EL (cell line): ENCODE data around the gene CD38.

Source experiments
- DNase-seq: peaks from one replicate; pipeline ENCODE4 v3.0.0-alpha.2; 2016

The CD38 gene

DNA sequence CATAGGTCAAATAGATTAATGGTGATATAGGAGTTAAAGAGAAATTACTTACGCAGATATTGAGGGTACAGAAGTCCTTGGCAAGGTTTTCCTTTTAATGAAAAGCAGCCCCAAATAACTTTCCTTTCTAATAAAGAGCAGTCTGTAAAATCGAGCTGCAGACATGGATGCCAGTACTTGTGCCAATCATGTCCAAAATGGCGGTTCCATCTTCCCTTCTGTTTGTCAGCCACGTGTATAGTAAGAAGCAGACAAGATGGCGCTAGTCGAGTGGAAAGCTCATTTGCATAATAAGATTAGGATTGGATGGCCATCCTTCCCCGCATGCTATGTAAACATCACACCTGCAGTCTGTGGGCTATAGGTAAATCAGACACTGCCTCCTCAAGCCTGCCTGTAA is 92.0 kb downstream of the CD38 start:
- DNase-seq: no peak

GRCh38 chr4:15870921-15871664 is 93.0 kb downstream of the CD38 start:
- DNase-seq: no peak

- no peak for DNase-seq
These were observed 95.0 kb downstream of the CD38 start for GRCh38 chr4:15873117-15873516.

GRCh38 chr4:15874671-15875070 is 96.5 kb downstream of the CD38 start:
- no peak for DNase-seq

DNA sequence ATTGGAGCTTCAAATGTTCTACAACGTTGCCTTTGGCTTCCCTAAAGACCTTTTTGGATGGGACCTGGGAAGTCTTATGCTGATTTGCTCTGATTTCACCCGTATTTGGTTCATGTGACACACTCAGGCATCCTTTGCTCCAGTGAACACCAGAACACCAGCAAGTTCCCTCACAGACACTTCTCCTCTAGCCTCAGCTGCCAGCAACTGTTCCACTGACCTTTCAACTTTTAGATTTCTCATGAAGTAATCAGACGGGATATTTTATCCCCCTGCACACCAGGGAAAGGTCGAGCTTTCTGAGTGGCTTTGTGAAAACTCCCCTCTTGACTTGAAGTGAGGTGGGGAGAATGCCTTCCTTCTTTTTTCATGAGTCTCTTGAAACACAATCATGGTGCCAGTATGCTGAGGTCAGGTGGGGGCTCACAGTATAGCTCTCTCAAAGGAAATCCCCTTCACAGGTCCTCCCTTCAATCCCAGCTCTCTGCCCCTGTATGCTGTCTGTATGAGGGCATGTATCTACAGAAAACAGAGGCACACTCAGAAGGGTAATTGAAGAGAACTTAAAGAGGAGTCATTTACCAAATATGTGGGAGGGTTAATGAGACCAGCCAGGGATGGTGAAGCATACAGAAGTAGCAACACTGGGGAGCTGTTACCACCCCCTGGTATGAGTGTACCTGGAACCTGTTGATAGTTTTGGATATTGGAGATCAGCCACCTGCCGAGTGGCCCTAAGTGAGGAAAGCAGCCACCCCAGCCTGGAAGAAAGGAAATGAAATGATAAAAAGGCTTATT is 97.7 kb downstream of the CD38 start:
- no peak for DNase-seq

DNA sequence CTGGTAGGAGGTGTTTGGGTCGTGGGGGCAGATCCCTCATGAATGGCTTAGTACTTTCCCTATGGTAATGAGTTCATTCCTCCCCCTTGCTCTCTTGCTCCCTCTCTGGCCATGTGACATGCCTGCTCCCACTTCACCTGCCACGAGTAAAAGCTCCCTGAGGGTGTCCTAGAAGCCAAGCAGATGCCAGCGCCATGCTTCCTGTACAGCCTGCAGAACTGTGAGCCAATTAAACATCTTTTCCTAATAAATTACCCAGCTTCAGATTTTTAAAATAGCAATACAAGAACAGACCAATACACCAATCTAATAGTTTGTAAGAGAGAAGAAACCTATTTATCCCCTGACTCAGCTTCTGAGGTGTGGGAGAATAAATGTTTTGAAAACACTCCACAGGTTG is 99.9 kb downstream of the CD38 start:
- DNase-seq: no peak

- DNase-seq: no peak
These were observed 103.7 kb downstream of the CD38 start for GRCh38 chr4:15881820-15882219.

- DNase-seq: peak; percentile 68
These were observed 104.6 kb downstream of the CD38 start for GRCh38 chr4:15882675-15883086.

DNA sequence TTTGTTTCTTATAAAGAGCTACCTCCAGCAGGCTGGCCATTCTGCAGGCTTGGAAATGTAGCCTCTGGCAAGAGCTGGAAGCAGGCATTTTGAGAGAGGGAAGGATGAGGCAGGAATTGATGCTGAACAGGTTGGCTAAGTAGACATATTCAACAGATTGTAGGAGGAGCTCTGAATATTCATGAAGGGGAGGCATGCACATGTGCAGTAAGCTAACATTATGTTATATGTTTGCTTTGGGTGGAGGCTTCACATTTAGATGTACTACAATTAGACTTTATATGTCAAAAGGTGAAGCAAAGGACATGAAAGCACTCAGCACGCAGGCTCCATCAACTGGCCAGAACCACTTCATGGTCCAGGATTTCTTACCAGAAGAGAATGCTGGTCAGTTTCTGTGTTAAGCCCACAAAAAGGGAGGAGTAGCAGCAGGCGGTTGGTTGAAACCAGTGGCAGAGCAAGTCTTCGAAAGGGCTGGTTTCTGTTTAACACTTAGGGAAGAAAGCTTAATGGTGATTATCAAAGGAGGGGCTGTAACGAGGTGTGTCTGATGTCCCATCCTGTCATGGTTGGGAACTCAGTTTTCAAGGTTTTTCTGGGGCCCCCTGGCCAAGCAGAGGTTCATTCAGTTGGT is 105.6 kb downstream of the CD38 start:
- no peak for DNase-seq

DNA sequence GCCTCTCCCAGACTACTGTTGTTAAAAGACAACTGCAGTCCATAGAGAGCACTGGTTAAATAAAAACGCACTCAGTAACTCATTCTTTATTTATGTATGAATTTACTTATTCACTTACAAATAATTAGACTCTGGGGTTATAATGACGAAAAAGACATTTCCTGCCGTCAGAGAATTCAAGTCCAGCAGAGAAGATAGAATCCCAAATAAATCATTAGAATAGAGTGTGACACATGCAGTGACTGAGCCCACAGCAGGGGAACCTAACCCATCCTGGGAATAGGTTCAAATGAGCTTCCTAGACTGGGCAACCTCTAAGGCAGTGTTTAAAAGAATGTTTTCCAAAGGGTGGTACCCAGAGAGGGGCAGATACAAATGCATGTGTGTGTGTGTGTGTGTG is 106.5 kb downstream of the CD38 start:
- no peak for DNase-seq

DNA sequence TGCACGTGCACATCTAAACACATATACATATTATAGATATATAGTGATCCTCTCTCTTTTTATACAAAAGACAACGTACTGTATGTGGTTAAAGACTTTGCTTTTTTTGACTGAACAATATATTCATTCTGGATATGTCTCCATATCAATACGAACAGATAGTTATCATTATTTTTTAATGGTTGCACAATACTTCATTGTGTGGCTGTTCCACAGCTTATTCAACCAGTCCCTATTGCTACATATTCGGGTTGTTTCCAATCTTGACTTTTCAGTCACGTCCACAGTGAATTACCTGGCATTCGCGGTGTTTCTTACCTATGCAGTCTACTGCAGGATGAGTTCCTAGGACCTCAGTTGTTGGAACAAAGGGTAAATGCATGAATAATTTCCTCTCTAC is 107.3 kb downstream of the CD38 start:
- no peak for DNase-seq

DNA sequence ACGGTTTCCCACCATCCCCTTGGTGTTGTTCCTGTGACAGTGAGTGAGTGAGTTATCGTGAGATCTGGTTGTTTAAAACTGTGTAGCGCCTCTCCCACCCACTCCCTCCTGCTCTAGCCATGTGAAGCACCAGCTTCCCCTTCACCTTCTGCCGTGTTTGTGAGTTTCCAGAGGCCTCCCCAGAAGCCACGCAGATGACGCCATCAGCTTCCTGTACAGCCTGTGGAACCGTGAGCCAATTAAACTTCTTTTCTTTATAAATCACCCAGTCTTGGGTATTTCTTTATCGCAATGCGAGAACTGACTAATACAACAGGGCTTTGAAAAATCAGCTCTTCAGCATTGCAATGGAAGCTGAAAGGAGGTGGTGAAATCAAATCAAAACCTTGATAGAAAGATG is 110.4 kb downstream of the CD38 start:
- no peak for DNase-seq

DNA sequence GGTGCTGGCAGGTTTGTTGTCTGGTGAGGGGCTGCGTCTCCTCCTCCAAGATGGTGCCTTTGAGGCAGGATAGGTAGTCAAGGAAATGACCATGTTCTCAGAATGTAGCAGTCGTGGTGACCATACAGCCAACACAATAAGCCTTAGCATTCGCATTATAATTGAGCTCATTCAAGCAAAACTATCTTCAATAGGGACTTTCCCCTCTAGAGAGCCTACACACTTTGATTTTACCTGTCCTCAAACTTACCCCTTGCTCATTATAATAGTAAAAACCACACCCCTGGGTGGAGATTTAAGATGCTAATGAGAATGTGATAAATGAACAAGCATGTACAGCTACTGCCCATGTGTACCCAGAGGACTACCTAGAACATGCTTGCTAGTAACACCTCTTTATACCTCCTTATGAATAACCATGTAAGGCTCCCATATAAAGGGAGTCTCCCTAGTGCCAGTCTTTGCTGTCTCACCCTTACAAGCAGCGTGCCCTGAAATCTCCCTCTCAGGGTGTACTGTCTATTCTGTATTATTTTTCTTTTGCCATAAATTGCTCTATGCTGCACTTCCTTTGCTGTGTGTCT is 112.2 kb downstream of the CD38 start:
- DNase-seq: no peak

- no peak for DNase-seq
These were observed 113.2 kb downstream of the CD38 start for GRCh38 chr4:15891312-15891711.

- peak; percentile 94 for DNase-seq
These were observed 115.8 kb downstream of the CD38 start for GRCh38 chr4:15893962-15894361.

GRCh38 chr4:15894393-15894792 is 116.3 kb downstream of the CD38 start:
- no peak for DNase-seq

DNA sequence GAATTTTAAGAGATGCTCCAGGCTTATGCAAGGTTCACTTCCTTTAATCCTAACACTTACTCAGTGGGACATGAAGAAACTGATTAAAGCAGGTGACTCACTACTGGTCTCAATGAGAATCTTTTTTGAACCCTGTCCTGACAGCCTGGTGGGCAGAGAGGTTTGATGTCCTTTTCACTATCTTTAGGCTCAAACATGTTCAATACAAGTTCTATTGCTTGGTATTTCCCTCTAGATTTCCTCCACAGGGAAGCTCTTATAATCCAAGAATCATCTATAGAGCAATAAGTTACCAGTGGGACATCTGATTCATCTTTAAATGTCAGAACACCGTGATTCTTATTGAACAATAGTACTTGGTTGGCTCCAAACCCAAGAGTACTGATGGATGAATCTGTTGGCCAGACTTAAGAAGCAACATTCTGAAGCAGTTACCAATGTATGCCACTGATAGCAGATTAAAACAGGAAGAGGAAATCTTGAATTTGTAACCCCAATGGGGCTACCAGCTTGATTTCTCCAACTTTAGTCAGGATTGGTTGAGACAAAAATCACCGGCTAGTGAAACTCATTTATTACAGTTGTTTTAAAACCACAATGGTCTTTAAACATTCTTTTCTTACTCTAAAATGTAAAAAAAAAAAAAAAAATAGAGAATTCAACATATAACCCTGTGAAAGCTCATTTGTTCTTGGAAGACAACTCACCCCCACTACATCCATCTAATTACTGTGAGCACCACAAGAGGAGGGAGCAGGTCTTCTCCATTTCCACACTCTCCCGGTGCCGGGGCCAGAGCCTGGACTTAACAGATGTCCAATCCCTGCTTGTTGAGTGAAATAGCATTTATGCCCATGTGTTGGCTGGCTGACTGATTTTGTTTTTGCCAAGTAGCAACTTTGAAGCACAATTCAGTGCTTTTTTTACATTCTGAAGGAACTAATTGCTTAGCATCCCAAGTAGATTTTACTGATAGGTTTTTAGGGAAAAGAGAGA is 117.1 kb downstream of the CD38 start:
- peak; percentile 4 for DNase-seq

- no peak for DNase-seq
These were observed 119.4 kb downstream of the CD38 start for GRCh38 chr4:15897577-15897976.

- DNase-seq: no peak
These were observed 120.8 kb downstream of the CD38 start for GRCh38 chr4:15898902-15899301.

DNA sequence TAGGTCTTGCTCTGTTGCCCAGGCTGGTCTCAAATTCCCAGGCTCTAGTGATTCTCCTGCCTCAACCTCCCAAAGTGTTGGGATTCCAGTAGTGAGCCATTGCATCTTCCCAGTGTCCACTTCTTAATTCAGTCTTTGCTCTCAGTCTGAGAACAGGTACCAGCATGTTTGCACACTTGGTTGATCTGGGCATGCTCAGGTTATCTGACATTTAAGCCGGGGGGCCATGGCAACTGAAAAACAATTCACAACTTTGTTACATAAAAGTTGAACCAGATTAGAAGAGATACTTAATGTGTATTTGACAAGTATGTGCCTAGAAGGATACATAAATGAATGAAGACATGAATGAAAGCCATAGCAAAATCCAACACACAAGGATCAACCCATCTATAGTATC is 121.4 kb downstream of the CD38 start:
- DNase-seq: no peak

DNA sequence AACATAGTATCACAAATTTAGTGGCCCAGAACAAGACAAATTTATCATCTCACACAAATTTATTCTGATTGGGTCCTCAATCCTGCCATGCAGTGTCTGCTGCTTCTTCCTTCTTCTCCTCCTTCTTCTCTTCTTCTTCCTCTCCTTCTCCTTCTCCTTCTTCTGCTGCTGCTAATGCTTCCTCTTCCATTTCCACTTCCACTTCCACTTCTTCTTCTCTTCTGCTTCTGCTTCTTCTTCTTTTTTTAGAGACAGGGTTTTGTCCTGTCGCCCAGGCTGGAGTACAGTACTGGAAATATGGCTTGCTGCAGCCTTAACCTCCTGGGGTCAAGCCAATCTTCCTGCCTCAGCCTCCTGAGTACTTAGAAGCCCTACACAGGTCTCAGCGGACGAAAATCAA is 122.9 kb downstream of the CD38 start:
- DNase-seq: no peak

DNA sequence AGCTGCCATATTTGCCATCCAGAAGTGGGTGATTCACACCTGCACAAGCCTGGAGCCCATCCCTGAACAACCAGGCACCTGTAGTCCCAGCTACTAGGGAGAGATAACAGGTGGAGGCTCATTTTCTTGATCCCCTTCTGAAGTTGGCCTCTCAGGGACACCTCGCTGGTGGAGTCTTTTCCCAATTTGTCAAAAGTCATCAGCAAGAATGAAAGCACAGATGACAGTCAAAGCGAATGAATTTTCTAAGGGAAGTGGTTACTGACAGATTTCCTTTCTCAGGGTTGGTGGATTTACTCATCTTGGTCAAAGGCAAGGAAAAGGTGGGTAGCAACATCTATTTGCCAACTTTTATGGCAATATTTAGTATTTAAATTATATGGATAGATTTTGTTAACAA is 123.9 kb downstream of the CD38 start:
- DNase-seq: no peak
